Fibroblast of mammary gland (primary cell): ENCODE measurements around the gene IGSF22.
A peak's percentile ranks its signal among the peaks of the same experiment; 100 is the strongest.

Source experiments
- DNase-seq: peaks from one replicate; pipeline ENCODE4 v3.0.0-alpha.2; 2010; ENCODE audit warnings: low read depth
- H3K4me3 ChIP-seq: 2 replicates; pipeline ENCODE4 v1.5.1; 2011; ENCODE audit warnings: low read depth, mild to moderate bottlenecking, low read length, moderate library complexity; ENCODE audit not compliant: control insufficient read depth
- TF ChIP-seq, protein P1 (sequence below): conservative IDR thresholded peaks from 2 replicates; pipeline ENCODE4 v1.5.1; 2011; ENCODE audit warnings: low read depth, low read length, inconsistent platforms; ENCODE audit not compliant: control insufficient read depth, insufficient read depth

Gene IGSF22

DNA sequence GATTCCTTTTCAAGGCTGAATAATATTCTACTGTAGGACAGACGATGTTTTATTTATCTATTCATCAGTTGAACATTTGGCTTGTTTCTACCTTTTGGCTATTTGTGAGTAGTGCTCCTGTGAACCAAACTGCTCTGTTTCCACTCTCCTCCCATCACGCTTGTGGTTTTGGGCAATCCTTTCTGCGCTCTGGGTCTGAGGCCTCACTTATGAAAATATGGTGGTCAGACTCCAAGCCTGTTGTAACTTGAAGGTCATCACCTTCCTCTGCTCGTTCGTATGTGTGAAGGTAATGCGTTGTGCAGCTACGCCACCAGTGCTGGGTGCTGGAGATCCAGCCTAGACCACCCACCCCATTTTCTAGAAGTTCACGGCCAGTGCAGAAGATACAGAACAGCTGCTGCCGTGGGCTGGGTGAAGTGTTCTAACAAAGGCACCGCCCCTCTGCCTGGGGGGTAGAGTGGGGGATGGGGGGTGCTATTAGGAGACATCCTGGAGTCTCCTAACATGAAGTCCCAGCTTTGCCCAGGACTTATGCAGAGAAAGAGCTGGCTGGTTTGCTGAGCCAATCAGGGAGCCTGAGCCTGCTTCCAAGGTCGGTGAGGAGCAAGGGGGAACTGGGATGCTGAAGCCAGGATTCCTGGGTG lies 44.6 kb upstream of the IGSF22 start:
- DNase-seq = no peak
- H3K4me3 ChIP-seq = no peak overlapping the region
- TF ChIP-seq, protein P1, sequence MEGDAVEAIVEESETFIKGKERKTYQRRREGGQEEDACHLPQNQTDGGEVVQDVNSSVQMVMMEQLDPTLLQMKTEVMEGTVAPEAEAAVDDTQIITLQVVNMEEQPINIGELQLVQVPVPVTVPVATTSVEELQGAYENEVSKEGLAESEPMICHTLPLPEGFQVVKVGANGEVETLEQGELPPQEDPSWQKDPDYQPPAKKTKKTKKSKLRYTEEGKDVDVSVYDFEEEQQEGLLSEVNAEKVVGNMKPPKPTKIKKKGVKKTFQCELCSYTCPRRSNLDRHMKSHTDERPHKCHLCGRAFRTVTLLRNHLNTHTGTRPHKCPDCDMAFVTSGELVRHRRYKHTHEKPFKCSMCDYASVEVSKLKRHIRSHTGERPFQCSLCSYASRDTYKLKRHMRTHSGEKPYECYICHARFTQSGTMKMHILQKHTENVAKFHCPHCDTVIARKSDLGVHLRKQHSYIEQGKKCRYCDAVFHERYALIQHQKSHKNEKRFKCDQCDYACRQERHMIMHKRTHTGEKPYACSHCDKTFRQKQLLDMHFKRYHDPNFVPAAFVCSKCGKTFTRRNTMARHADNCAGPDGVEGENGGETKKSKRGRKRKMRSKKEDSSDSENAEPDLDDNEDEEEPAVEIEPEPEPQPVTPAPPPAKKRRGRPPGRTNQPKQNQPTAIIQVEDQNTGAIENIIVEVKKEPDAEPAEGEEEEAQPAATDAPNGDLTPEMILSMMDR = no peak

DNA sequence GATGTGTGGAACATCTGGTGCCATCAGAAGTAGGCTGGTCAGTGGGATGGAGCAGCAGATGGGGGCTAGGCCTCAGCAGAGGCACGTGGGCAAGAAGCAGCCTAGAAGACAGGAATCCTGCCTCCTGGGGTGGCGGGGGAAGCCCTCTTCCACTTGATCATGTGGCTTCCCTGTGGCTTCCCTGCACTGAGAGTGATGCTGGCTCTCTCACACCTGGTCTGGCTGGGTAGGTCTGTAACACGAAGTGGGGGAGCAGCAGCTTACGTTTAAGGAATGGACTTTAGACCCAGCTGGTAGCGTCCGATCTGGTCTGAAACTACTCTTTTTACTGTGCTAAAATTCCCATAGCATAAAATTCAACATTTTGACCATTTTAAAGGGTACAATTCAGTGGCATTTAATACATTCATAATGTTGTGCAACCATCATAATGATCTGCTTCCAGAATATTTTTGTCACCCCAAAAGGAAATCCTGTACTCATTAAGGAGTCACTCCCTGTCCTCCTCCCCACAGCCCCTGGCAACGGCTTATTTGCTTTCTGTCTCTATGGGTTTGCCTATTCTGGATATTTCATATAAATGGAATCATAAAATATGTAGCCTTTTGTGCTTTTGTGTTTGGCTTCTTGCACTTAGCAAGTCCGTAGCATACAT lies 43.9 kb upstream of the IGSF22 start:
- TF ChIP-seq, protein P1 = no peak
- no peak overlapping the region for H3K4me3 ChIP-seq
- no peak for DNase-seq

DNA sequence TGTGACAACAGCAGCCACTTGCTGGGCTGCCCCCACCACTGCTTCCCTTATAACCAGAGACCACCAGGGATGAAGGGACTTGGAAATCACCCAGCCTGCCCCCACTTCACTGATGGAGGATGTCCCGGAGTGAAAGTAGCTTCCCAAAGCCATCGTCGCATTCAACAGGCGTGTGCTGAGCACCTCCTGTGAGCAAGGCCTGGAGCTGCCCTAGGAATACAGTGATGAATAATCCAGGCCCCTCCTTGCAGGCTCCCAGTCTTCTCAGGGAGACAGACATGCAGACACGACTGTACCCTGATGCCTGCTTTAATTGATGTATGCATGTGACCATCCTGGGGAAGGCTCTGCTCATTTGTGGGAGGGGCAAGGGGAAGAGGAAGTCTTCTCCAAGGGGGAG lies 43.0 kb upstream of the IGSF22 start:
- no peak for DNase-seq
- TF ChIP-seq, protein P1 = no peak
- H3K4me3 ChIP-seq = no peak overlapping the region

DNA sequence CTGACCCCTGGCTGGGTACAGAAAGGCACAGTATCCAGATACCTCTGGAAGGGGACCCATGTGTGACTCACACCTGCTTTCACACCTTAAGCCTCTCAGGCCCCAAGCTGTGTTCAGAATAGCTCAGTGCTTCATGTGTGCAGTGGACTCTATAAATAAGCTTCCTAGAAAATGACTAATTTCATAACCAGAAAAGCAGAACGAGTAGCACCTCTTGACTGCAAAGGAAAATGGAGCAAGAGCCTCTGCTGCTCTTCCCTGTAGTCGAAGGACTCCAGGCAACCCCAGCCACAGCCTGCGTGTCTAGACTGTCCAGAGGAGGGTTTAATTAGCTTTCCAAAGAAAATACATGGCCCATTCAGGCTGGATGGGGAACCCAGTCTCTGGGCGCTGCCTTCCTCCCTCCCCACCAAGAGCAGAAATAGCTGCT lies 42.5 kb upstream of the IGSF22 start:
- DNase-seq = no peak

DNA sequence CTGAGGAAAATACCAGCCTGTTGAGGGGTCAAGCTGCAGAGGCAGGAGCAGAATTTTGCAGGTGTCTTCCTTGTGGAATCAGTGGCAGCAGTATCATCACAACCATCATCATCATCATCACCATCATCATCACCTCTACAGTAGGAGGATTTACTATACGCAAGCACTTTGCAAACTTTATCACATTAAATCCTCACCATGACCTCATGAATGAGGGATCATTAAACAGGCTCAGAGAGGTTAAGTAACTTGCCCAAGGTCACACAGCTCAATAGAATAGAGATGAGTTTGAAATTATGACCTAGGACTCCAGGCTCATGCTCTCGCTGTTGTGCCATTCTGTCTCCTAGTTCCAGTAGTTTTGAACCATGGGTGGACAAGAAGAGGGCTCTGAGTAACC lies 40.0 kb upstream of the IGSF22 start:
- no peak for DNase-seq
- TF ChIP-seq, protein P1 = no peak
- no peak overlapping the region for H3K4me3 ChIP-seq

More for the DNA sequence above, 42.5 kb upstream of the IGSF22 start:
- TF ChIP-seq, protein P1 = no peak
- no peak overlapping the region for H3K4me3 ChIP-seq

DNA sequence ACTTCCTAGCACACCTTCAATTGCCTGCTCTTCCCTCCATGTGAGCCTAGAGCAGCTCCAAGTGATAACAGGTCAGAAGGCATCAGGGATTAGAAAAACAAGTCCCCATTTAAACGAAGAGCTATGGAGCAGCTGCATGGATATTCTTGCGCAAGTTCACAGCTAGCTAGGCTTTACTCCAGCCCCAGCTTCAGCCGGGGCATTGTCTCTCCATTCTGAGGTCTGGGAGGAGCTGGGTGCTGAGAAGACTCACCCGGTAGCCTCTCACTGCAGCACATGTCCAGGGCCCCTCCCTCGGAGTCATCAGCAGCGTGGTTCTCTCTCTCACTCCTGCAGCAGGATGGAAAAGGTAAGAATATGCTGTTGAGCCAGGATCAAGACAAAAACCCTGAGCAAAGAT lies 39.6 kb upstream of the IGSF22 start:
- DNase-seq = peak; percentile 44
- TF ChIP-seq, protein P1 = no peak
- no peak overlapping the region for H3K4me3 ChIP-seq
